ENCODE measurements around the gene HDAC4. TPM values are rescaled to one million over a fixed set of nuclear protein-coding genes. Genes with fewer than 3 reads are reported as not detected.
A peak's percentile ranks its signal among the peaks of the same experiment; 100 is the strongest.

The HDAC4 gene
- total and polyA plus RNA-seq, 9 donors: 7.0 to 74.0 (median 46.3) TPM

DNA sequence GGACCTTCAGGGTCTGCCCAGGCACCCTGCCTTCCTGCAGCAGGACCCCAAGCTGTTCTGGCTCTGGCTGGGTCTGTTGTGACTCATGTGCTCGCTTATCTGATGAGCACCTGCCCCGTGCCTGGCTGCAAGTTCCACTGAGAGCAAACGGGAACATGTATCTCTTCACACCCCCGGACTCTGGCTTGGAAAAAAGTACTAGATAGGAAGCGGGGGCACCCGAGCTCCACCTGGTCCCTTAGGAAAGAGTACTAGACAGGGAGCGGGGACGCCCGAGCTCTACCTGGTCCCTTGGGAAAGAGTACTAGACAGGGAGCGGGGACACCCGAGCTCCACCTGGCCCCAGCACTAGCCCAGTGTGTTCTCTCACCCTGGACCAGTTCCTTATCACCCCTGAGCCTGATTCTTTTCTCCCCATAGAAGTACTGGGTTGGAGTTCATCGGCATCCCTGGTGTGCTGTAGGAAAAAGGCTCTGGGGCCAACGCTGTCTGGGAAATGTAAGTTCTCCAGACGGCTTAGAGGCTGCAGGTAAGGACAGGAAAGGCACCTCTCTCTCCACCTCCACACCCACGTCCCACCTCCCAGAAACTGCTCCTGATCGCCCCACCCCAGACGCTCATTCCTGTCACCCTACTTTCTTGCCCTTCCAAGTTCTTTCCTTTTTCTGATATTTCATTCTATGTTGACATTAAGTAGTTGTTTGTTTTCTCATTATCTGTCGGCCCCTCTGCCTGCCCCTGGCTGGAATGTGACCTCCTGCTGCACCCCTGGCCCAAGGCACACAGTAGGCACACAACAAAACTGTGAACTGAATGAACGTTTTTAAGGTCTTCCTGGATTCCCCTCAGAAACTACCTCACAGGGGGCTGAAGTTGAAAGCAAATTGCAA, 40.2 kb downstream of the HDAC4 start:
- Histone ChIP-seq H3K36me3 (no peaks in the 10 kb centered on the region), H3K9me3 (no peaks in the 10 kb centered on the region), H3K27ac (no peak overlapping the region), H3K4me1 (ENCODE audit: insufficient read depth) (no peaks in the 10 kb centered on the region), H3K4me3 (no peak overlapping the region), H3K27me3 (no peaks in the 10 kb centered on the region)
- TF ChIP-seq, protein P1, sequence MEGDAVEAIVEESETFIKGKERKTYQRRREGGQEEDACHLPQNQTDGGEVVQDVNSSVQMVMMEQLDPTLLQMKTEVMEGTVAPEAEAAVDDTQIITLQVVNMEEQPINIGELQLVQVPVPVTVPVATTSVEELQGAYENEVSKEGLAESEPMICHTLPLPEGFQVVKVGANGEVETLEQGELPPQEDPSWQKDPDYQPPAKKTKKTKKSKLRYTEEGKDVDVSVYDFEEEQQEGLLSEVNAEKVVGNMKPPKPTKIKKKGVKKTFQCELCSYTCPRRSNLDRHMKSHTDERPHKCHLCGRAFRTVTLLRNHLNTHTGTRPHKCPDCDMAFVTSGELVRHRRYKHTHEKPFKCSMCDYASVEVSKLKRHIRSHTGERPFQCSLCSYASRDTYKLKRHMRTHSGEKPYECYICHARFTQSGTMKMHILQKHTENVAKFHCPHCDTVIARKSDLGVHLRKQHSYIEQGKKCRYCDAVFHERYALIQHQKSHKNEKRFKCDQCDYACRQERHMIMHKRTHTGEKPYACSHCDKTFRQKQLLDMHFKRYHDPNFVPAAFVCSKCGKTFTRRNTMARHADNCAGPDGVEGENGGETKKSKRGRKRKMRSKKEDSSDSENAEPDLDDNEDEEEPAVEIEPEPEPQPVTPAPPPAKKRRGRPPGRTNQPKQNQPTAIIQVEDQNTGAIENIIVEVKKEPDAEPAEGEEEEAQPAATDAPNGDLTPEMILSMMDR (IDR thresholded peaks at IDR 0.05): no peak
- TF ChIP-seq POLR2A (IDR thresholded peaks at IDR 0.05): no peak
- TF ChIP-seq EP300 (IDR thresholded peaks at IDR 0.05): no peak
- intact Hi-C loops (cut with DNase I): no loop called here
- 82 to 83% (median 82%) methylated on average over 19 of the region's 19 CpGs for WGBS, 3 donors
- DNase-seq: peak in 1 of 5 donors; percentile 16

DNA sequence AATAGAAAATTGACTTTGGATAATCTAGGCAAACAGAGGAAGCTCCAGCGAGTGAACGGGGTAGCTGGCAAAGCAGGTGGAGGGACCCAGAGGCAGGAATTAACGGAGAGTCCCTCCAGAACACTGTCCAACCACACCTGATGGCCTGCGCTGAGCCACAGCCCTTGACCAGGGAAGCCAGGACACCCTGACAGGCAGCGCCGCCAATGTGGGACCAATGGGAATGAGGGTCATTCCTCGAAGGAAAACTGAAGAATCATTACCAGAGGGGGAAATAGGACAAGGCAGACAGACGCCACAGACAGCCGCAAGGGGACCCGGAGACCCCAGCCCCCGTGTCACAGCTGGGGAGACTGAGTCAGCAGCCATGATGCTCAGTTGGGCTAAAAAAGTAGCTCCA, 40.8 kb downstream of the HDAC4 start:
- 91 to 93% (median 92%) methylated on average over 11 of the region's 11 CpGs for WGBS, 3 donors
- H3K4me3 ChIP-seq: no peak overlapping the region
- H3K27me3 ChIP-seq: no peaks in the 10 kb centered on the region
- H3K4me1 ChIP-seq (ENCODE audit: insufficient read depth): no peaks in the 10 kb centered on the region
- no peak for DNase-seq
- H3K27ac ChIP-seq: no peak overlapping the region
- TF ChIP-seq, protein P1 (IDR thresholded peaks at IDR 0.05): no peak
- TF ChIP-seq POLR2A (IDR thresholded peaks at IDR 0.05) (no peak), EP300 (IDR thresholded peaks at IDR 0.05) (no peak)
- intact Hi-C loops (cut with DNase I): no loop called here
- H3K9me3 ChIP-seq: no peaks in the 10 kb centered on the region
- no peaks in the 10 kb centered on the region for H3K36me3 ChIP-seq

DNA sequence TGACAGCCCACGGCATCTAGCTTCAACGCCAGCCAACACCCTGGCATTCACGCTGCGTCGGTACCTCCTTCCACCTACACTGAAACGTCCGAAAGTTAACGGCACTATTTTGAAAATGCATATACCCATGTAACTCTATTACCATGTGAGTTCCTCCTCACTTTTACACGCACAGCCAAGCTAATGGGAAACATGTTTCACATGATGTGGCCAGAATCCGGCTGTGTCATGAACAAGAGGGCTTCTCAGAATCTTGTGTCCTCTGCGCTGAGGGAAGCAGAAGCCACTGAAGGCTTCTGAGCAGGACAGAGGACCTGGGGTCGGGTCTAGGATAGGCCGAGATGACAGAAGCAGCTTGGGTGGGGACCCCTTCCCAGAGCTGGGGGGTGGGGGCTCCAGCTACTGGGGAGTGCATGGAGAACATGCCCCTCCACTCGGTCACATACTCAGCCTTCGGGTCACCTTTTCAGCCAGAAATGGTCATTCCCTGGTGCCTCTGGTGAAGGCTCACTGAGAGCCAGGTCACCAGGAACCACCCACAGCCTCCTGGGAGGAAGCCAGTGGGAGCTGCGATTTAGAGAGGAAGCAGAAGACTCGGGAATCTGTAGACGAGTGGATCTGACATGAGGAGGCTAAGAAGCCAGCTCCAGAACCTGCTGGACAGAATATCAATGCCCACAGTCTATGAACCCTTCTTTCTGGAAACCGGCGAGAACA, 41.5 kb downstream of the HDAC4 start:
- WGBS, 3 donors: 86 to 88% (median 87%) methylated on average over 20 of the region's 20 CpGs
- Histone ChIP-seq H3K4me3 (no peak overlapping the region), H3K27me3 (no peaks in the 10 kb centered on the region), H3K9me3 (no peaks in the 10 kb centered on the region), H3K4me1 (ENCODE audit: insufficient read depth) (no peaks in the 10 kb centered on the region), H3K36me3 (no peaks in the 10 kb centered on the region), H3K27ac (no peak overlapping the region)
- DNase-seq: peak in 1 of 5 donors; percentile 10
- intact Hi-C loops (cut with DNase I): no loop called here
- TF ChIP-seq, protein P1 (IDR thresholded peaks at IDR 0.05): no peak
- TF ChIP-seq EP300 (IDR thresholded peaks at IDR 0.05) (no peak), POLR2A (IDR thresholded peaks at IDR 0.05) (no peak)

DNA sequence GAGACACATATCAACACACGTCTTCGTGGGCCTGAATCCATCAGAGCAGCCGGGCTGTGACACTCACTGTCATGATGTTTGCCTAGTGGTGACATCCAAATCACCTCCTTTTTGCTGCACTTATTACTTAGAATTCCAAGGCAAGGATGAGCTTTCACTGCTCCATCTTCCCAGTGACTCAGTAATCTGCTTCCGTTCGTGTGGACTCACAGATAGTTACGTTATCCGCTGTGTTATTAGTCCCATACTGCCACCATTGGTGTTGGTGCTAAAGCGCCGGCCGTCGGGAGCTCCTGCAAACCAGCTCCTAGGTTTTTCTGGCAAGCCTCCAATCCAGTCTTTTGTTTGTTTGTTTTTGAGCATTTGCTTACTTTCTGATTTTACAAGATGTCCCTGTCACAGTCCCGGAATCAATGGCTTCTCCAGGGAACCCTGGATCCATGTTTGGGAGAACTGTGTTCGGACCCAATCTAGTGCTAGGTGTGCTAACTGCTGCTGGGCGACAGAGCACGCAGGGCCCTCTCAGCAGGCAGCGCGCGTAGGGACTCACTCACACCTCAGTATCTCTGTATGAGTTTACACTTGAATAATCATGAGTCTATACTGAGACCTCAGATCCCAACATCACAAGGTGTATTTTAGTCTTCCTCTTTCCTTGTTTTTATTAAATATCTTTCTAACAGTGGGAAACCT, 42.6 kb downstream of the HDAC4 start:
- H3K4me3 ChIP-seq: no peak overlapping the region
- no peaks in the 10 kb centered on the region for H3K27me3 ChIP-seq
- H3K4me1 ChIP-seq (ENCODE audit: insufficient read depth): no peaks in the 10 kb centered on the region
- no peak overlapping the region for H3K27ac ChIP-seq
- no peaks in the 10 kb centered on the region for H3K36me3 ChIP-seq
- 95 to 96% (median 95%) methylated on average over 18 of the region's 18 CpGs for WGBS, 3 donors
- DNase-seq: no peak
- H3K9me3 ChIP-seq: no peaks in the 10 kb centered on the region
- TF ChIP-seq EP300 (IDR thresholded peaks at IDR 0.05): no peak
- intact Hi-C loops (cut with DNase I): no loop called here
